Lower lobe of right lung (tissue), 2 donors: ENCODE results near the gene NELFA. TPM values are rescaled to one million over a fixed set of nuclear protein-coding genes. Genes with fewer than 3 reads are reported as not detected.

Source experiments
- ATAC-seq, 2 donors: fragments of 200-7000 bp; cut with Tn5 transposase; one replicate each; pipeline ENCODE4 v1.9.1; 2020 to 2022; ENCODE audit warnings: mild to moderate bottlenecking in 2 of 2, moderate library complexity in 2 of 2
- DNase-seq: peaks from one replicate; pipeline ENCODE4 v3.0.0-alpha.2; 2020
- H3K27ac ChIP-seq: fragments of 200-600 bp; one replicate; pipeline ENCODE4 v1.8.0; 2022
- H3K27me3 ChIP-seq: fragments of 200-600 bp; one replicate; pipeline ENCODE4 v1.8.0; 2022; ENCODE audit warnings: low read depth
- H3K36me3 ChIP-seq: fragments of 200-600 bp; one replicate; pipeline ENCODE4 v1.8.0; 2022; ENCODE audit warnings: mild to moderate bottlenecking
- H3K4me1 ChIP-seq: fragments of 200-600 bp; one replicate; pipeline ENCODE4 v1.8.0; 2022
- H3K4me3 ChIP-seq: fragments of 200-600 bp; one replicate; pipeline ENCODE4 v1.8.0; 2022; ENCODE audit warnings: mild to moderate bottlenecking
- H3K9me3 ChIP-seq: fragments of 200-600 bp; one replicate; pipeline ENCODE4 v1.8.0; 2022
- CTCF ChIP-seq: fragments of 200-600 bp; IDR thresholded peaks from one replicate; pipeline ENCODE4 v1.8.0; 2022; ENCODE audit warnings: antibody characterized with exemption, mild to moderate bottlenecking
- intact Hi-C: fragments of 100-400 bp; cut with DNase I; formaldehyde crosslinking; loops from one replicate; pipeline ENCODE4 v1.11.0; 2022
- total RNA-seq: library from RNA; stranded (reverse); fragmentation: NEBNext Ultra II Directional; extraction: Animal tissue kit (Norgen Biotek cat#: 25700); gene quantifications from one replicate; pipeline ENCODE4 v1.2.1, GENCODE V29; 2021
- donor health status: DM: no; HTN: yes; CAD: no; lungs with severe emphysema.

The NELFA gene
- total RNA-seq, 1 donor from 2014 or later: 22.6 TPM

- no peak for DNase-seq
- no peak for ATAC-seq
- peaks cover 69% of the 10 kb centered on the region for H3K36me3 ChIP-seq
These were observed 19.0 kb downstream of the NELFA start for GRCh38 chr4:1989533-1990347.

GRCh38 chr4:1988327-1988724 lies 20.4 kb downstream of the NELFA start:
- TF ChIP-seq CTCF: no peak
- Histone ChIP-seq H3K9me3 (no peaks in the 10 kb centered on the region), H3K27me3 (no peaks in the 10 kb centered on the region), H3K4me1 (no peaks in the 10 kb centered on the region), H3K4me3 (no peak overlapping the region), H3K27ac (no peak overlapping the region), H3K36me3 (peaks cover 83% of the 10 kb centered on the region)
- ATAC-seq (no peak), DNase-seq (no peak)
- intact Hi-C loops: no loop called here

More at GRCh38 chr4:1989533-1990347, 19.0 kb downstream of the NELFA start:
- Histone ChIP-seq H3K27me3 (no peaks in the 10 kb centered on the region), H3K27ac (no peak overlapping the region), H3K4me3 (no peak overlapping the region), H3K9me3 (no peaks in the 10 kb centered on the region), H3K4me1 (no peaks in the 10 kb centered on the region)
- intact Hi-C loops: no loop called here
- no peak for TF ChIP-seq CTCF

- Histone ChIP-seq H3K36me3 (peaks cover 88% of the 10 kb centered on the region), H3K4me1 (no peaks in the 10 kb centered on the region), H3K9me3 (no peaks in the 10 kb centered on the region), H3K4me3 (no peak overlapping the region), H3K27me3 (no peaks in the 10 kb centered on the region), H3K27ac (no peak overlapping the region)
- intact Hi-C loops: no loop called here
- DNase-seq (no peak), ATAC-seq (no peak)
- TF ChIP-seq CTCF: no peak
These were observed 20.9 kb downstream of the NELFA start for GRCh38 chr4:1987721-1988326.

- no peak for ATAC-seq
- no peak for TF ChIP-seq CTCF
- intact Hi-C loops: no loop called here
- Histone ChIP-seq H3K27me3 (no peaks in the 10 kb centered on the region), H3K4me1 (no peaks in the 10 kb centered on the region), H3K27ac (no peak overlapping the region), H3K9me3 (no peaks in the 10 kb centered on the region), H3K4me3 (no peak overlapping the region), H3K36me3 (peaks cover 93% of the 10 kb centered on the region)
- no peak for DNase-seq
These were observed 21.5 kb downstream of the NELFA start for GRCh38 chr4:1987296-1987695.

- no peak overlapping the region for H3K4me3 ChIP-seq
- intact Hi-C loops: no loop called here
- no peaks in the 10 kb centered on the region for H3K27me3 ChIP-seq
- ATAC-seq (peak in 1 of 2 donors; percentile 10), DNase-seq (no peak)
- no peak for TF ChIP-seq CTCF
- no peaks in the 10 kb centered on the region for H3K4me1 ChIP-seq
- no peaks in the 10 kb centered on the region for H3K9me3 ChIP-seq
- peaks cover 99% of the 10 kb centered on the region for H3K36me3 ChIP-seq
- H3K27ac ChIP-seq: no peak overlapping the region
These were observed 22.1 kb downstream of the NELFA start for GRCh38 chr4:1986578-1987210.
